Measurements from ENCODE around the gene TFPI.

Gene TFPI

GRCh38 chr2:187435078-187435477, 119.2 kb downstream of the TFPI start:
- TF ChIP-seq, protein P1, sequence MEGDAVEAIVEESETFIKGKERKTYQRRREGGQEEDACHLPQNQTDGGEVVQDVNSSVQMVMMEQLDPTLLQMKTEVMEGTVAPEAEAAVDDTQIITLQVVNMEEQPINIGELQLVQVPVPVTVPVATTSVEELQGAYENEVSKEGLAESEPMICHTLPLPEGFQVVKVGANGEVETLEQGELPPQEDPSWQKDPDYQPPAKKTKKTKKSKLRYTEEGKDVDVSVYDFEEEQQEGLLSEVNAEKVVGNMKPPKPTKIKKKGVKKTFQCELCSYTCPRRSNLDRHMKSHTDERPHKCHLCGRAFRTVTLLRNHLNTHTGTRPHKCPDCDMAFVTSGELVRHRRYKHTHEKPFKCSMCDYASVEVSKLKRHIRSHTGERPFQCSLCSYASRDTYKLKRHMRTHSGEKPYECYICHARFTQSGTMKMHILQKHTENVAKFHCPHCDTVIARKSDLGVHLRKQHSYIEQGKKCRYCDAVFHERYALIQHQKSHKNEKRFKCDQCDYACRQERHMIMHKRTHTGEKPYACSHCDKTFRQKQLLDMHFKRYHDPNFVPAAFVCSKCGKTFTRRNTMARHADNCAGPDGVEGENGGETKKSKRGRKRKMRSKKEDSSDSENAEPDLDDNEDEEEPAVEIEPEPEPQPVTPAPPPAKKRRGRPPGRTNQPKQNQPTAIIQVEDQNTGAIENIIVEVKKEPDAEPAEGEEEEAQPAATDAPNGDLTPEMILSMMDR (IDR thresholded peaks at IDR 0.05; ENCODE audit: control insufficient read depth, insufficient read depth, low read depth, low read length, missing control alignments): no peak
- no peak overlapping the region for H3K4me3 ChIP-seq (ENCODE audit: control insufficient read depth, low read depth, low read length)
- DNase-seq (ENCODE audit: low read depth): no peak

- TF ChIP-seq, protein P1 (IDR thresholded peaks at IDR 0.05; ENCODE audit: control insufficient read depth, insufficient read depth, low read depth, low read length, missing control alignments): no peak
- no peak for DNase-seq (ENCODE audit: low read depth)
- H3K4me3 ChIP-seq (ENCODE audit: control insufficient read depth, low read depth, low read length): no peak overlapping the region
Measured at GRCh38 chr2:187434342-187434785, 119.9 kb downstream of the TFPI start.

GRCh38 chr2:187431911-187432310, 122.3 kb downstream of the TFPI start:
- TF ChIP-seq, protein P1 (IDR thresholded peaks at IDR 0.05; ENCODE audit: control insufficient read depth, insufficient read depth, low read depth, low read length, missing control alignments): no peak
- no peak for DNase-seq (ENCODE audit: low read depth)
- H3K4me3 ChIP-seq (ENCODE audit: control insufficient read depth, low read depth, low read length): no peak overlapping the region

DNA sequence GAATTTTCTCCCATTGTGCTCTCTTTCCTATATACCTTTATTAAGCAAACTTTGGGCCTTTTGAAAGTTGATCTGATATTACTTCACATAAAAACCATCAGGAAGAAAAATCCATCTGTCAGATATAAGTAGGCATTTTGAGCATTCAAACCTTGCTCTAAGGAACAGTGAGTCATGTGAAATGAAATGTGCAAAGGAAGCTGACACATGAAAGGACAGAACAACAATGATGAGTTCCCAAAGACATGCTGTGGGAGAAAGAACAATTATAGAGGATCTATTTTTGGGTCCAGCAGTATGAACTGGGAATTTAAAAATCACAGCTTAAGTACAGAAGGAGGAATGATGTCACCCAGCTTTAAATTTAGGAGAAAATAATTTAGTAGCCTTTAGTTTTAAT, 124.2 kb downstream of the TFPI start:
- no peak for DNase-seq (ENCODE audit: low read depth)
- TF ChIP-seq, protein P1 (IDR thresholded peaks at IDR 0.05; ENCODE audit: control insufficient read depth, insufficient read depth, low read depth, low read length, missing control alignments): no peak

GRCh38 chr2:187424146-187424545, 130.1 kb downstream of the TFPI start:
- H3K4me3 ChIP-seq (ENCODE audit: control insufficient read depth, low read depth, low read length): no peak overlapping the region
- TF ChIP-seq, protein P1 (IDR thresholded peaks at IDR 0.05; ENCODE audit: control insufficient read depth, insufficient read depth, low read depth, low read length, missing control alignments): no peak
- no peak for DNase-seq (ENCODE audit: low read depth)

More for the DNA sequence above, 124.2 kb downstream of the TFPI start:
- H3K4me3 ChIP-seq (ENCODE audit: control insufficient read depth, low read depth, low read length): no peak overlapping the region

GRCh38 chr2:187422282-187422681, 132.0 kb downstream of the TFPI start:
- no peak for DNase-seq (ENCODE audit: low read depth)
- no peak overlapping the region for H3K4me3 ChIP-seq (ENCODE audit: control insufficient read depth, low read depth, low read length)
- TF ChIP-seq, protein P1 (IDR thresholded peaks at IDR 0.05; ENCODE audit: control insufficient read depth, insufficient read depth, low read depth, low read length, missing control alignments): no peak

DNA sequence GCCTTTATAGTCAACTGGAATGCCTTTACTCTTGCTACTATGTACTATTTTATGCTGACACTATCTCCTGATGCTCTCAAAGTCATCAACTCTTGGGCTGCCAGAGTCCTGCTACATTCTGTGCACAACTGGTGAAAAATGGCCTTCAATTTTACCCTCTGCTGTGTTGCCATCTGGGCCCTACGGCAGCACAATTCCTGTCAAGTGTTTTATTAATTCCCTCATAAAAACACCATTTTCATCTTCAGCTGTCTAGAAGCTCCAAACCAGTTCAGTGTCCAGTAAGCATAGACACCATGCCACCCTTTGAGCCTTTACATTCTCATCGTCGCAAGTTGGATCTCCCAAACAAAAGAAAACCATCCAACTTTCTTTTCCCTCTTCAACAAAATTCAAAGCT, 132.7 kb downstream of the TFPI start:
- DNase-seq (ENCODE audit: low read depth): no peak
- TF ChIP-seq, protein P1 (IDR thresholded peaks at IDR 0.05; ENCODE audit: control insufficient read depth, insufficient read depth, low read depth, low read length, missing control alignments): no peak
- H3K4me3 ChIP-seq (ENCODE audit: control insufficient read depth, low read depth, low read length): no peak overlapping the region

Data from AG09309 (cell line).